22Rv1 (cell line): ENCODE measurements around the gene MANF.

ENCODE experiments used
- H3K27ac ChIP-seq: fragments of 450-650 bp; 2 replicates; pipeline ENCODE4 v1.5.1; 2017
- CTCF ChIP-seq: fragments of 450-650 bp; IDR thresholded peaks from 2 replicates; pipeline ENCODE4 v1.5.1; 2017; ENCODE audit warnings: mild to moderate bottlenecking
- ZFX ChIP-seq: fragments of 450-650 bp; IDR thresholded peaks from 2 replicates; pipeline ENCODE4 v1.6.1; 2017; ENCODE audit warnings: antibody characterized with exemption, borderline replicate concordance

MANF gene

GRCh38 chr3:51343918-51344687 lies 41.0 kb upstream of the MANF start:
- TF ChIP-seq ZFX, result no peak
- no peak for TF ChIP-seq CTCF
- no peak overlapping the region for H3K27ac ChIP-seq

- no peak overlapping the region for H3K27ac ChIP-seq
- TF ChIP-seq ZFX (no peak), CTCF (no peak)
Observed at GRCh38 chr3:51350751-51351150, 34.3 kb upstream of the MANF start.

GRCh38 chr3:51353131-51353530 lies 32.0 kb upstream of the MANF start:
- TF ChIP-seq ZFX (no peak), CTCF (no peak)
- H3K27ac ChIP-seq, result no peak overlapping the region

- no peak overlapping the region for H3K27ac ChIP-seq
- TF ChIP-seq ZFX (no peak), CTCF (no peak)
Observed at GRCh38 chr3:51353691-51354090, 31.4 kb upstream of the MANF start.

GRCh38 chr3:51354172-51354571 lies 30.9 kb upstream of the MANF start:
- no peak for TF ChIP-seq CTCF
- TF ChIP-seq ZFX, result no peak
- no peak overlapping the region for H3K27ac ChIP-seq

GRCh38 chr3:51354731-51355615 lies 30.1 kb upstream of the MANF start:
- TF ChIP-seq ZFX (no peak), CTCF (no peak)
- no peak overlapping the region for H3K27ac ChIP-seq
